Astrocyte of the spinal cord (primary cell): Measurements from ENCODE around the gene DOK3.

Experiments
- DNase-seq: peaks from one replicate; pipeline ENCODE4 v3.0.0; 2011; ENCODE audit warnings: low read depth, low spot score
- H3K4me3 ChIP-seq: 2 replicates; pipeline ENCODE4 v1.5.1; 2011; ENCODE audit warnings: low read depth, mild to moderate bottlenecking, low read length, moderate library complexity
- in situ Hi-C: cut with HindIII; loops from 2 replicates; pipeline ENCODE4 v1.10.0; 2017; ENCODE audit warnings: low sequenced_read_pairs
- TF ChIP-seq, protein P1 (sequence below): IDR thresholded peaks from 2 replicates; pipeline ENCODE4 v1.5.1; 2012; ENCODE audit warnings: low read depth, mild to moderate bottlenecking, low read length, inconsistent platforms

The DOK3 gene

DNA sequence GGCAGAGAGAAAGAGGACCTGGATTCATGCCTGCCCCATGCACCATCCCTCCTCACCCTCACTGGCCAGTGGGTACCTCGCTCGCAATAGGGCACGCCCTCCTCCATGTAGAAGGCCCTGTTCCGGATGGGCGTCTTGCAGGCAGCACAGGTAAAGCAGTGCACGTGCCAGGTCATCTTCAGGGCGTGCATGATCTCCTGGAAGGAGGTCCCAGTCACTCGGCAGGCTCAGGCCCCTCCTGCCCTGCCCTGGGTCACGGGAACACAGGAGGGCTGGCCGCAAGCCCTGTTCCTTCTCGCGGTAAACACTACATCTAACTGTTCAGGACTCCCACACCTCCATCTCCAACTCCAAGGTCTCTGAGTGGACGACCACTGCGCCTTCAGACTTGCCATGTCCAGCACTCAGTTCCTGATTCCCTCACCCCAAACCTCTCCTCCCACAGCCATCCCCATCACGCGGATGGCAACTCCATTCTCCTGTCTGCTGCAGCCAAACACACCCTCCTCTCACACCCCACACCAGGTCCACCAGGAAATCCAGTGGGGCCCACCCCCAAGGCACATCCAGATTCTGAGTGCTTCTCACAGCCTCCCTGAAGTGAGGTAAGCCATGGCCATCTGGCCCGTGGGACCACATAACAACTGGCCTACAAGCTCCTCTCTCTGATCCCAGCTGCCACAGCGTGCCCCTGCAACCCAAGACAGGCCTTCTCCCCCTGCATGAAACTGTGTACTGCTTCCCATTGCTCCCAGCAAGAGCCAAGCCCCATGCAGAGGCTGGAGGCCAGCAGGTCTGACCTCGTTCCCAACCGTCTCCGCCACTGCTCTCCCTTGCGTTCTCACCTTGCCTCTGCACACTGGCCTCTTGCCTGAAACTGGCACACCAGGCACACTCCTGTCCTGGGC, 25.4 kb downstream of the DOK3 start:
- TF ChIP-seq, protein P1, sequence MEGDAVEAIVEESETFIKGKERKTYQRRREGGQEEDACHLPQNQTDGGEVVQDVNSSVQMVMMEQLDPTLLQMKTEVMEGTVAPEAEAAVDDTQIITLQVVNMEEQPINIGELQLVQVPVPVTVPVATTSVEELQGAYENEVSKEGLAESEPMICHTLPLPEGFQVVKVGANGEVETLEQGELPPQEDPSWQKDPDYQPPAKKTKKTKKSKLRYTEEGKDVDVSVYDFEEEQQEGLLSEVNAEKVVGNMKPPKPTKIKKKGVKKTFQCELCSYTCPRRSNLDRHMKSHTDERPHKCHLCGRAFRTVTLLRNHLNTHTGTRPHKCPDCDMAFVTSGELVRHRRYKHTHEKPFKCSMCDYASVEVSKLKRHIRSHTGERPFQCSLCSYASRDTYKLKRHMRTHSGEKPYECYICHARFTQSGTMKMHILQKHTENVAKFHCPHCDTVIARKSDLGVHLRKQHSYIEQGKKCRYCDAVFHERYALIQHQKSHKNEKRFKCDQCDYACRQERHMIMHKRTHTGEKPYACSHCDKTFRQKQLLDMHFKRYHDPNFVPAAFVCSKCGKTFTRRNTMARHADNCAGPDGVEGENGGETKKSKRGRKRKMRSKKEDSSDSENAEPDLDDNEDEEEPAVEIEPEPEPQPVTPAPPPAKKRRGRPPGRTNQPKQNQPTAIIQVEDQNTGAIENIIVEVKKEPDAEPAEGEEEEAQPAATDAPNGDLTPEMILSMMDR: no peak
- in situ Hi-C loops: no loop called here

DNA sequence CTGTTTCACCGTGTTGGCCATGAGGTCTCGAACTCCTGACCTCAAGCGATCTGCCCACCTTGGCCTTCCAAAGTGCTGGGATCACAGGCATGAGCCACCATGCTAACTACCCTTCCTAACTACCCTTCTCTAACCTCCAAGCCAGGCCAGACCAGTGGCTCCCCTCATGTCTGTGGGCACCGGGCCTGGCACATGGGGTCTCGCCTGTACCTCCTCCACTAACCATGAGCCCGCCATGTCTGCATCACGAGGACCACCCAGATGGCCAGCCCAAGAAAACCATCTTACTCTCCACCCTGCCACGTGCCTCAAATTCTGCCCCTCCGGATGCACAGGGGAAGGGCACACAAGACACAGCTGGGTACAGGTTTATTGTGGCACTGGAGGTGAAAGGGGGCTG, 26.6 kb downstream of the DOK3 start:
- DNase-seq: no peak
- no peak overlapping the region for H3K4me3 ChIP-seq
- TF ChIP-seq, protein P1: no peak
- in situ Hi-C loops: no loop called here

More for the DNA sequence above, 25.4 kb downstream of the DOK3 start:
- no peak overlapping the region for H3K4me3 ChIP-seq
- peak; percentile 35 for DNase-seq

DNA sequence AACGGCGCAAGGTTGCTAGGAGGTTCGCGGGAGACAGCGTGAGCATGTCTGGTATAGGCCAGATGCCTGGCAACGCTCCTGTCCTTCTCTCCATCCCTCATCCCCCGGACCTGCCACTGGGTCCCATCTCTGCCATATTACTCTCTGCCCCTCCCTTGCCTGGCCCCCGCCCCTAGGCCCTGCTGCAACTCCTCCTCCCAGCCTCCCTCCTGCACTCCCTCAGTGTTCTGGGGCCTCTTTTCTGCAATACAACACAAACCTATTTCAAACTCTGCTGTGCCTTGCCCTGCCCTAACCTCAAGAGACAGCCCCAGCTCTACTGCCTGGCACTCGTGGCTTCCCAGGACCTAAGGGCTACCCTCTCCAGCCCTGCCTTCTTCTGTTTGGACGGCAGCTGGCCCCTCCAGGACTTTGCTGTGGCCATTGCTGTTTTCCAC, 27.2 kb downstream of the DOK3 start:
- TF ChIP-seq, protein P1: no peak
- peak; percentile 18 for DNase-seq
- no peak overlapping the region for H3K4me3 ChIP-seq
- in situ Hi-C loops: no loop called here

- peak; percentile 57 for DNase-seq
- TF ChIP-seq, protein P1: no peak
- in situ Hi-C loops: no loop called here
- H3K4me3 ChIP-seq: no peak overlapping the region
Observed at GRCh38 chr5:177479774-177480173, 29.9 kb downstream of the DOK3 start.

DNA sequence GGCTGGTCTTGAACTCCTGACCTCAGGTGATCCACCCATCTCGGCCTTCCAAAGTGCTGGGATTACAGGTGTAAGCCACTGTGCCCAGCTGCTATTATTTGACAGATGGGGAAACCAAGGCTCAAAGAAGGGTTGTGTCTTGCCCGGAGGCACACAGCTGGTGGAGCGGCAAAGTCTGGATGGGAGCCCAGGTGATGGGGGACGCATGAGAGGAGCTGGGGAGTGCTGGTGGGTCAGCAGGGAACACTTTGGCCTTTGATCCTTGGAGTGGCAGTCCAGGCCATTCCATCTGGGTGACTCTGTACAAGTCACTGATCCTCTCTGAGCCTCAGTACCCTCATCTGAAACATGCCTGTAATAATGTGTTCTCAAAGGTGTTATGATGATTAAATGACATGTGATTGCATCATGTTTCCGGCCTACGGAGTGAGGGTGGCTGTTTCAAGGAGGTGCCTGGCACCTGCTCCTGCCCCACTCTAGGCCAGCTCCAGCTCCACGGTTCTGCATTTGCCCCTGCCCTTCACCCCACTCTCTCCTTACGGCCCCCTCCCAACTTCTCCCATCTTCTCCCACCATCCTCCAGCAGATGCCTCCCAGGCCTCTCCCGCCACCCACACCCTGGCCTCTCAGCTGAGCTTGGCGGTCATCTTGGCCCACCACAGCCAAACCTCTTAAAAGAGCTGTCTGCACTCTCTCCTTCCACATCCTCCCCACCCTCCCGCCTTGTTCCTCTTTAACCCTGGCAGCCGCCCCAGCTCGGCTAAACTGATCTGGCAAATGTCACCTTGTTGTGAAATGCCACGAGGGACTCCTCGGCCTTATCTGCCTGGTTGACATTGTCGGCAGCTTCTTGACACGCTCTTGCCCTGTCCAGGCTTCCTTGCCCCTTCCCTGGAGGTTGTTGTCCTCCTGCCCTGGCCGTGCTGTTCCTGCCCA, 30.6 kb downstream of the DOK3 start:
- TF ChIP-seq, protein P1: no peak
- no peak overlapping the region for H3K4me3 ChIP-seq
- peak; percentile 39 for DNase-seq
- in situ Hi-C loops: no loop called here

- peak; percentile 31 for DNase-seq
- no peak overlapping the region for H3K4me3 ChIP-seq
- in situ Hi-C loops: no loop called here
- TF ChIP-seq, protein P1: no peak
Observed at GRCh38 chr5:177477701-177478477, 31.7 kb downstream of the DOK3 start.
